Keratinocyte (primary cell): Measurements from ENCODE around the gene NT5DC3.

Source experiments
- EZH2 ChIP-seq: IDR thresholded peaks from one replicate; pipeline ENCODE4 v1.6.1; 2012; ENCODE audit warnings: inconsistent platforms, mild to moderate bottlenecking, low read length, moderate library complexity
- TF ChIP-seq, protein P1 (sequence below), 3 experiments: IDR thresholded peaks in 1 of 3; conservative IDR thresholded peaks in 1 of 3; optimal IDR thresholded peaks in 1 of 3; 2 replicates in 2 of 3; 3 replicates in 1 of 3; pipeline versions ENCODE3 to v1.5.1; 2011; ENCODE audit warnings: low read length in 3 of 3, mild to moderate bottlenecking in 3 of 3, moderate library complexity in 2 of 3, control low read depth in 1 of 3, inconsistent platforms in 1 of 3; ENCODE audit not compliant: insufficient read depth in 2 of 3; ENCODE audit errors: extremely low read depth in 1 of 3

GRCh38 chr12:103802586-103802886 is 38.5 kb downstream of the NT5DC3 start:
- TF ChIP-seq, protein P1, sequence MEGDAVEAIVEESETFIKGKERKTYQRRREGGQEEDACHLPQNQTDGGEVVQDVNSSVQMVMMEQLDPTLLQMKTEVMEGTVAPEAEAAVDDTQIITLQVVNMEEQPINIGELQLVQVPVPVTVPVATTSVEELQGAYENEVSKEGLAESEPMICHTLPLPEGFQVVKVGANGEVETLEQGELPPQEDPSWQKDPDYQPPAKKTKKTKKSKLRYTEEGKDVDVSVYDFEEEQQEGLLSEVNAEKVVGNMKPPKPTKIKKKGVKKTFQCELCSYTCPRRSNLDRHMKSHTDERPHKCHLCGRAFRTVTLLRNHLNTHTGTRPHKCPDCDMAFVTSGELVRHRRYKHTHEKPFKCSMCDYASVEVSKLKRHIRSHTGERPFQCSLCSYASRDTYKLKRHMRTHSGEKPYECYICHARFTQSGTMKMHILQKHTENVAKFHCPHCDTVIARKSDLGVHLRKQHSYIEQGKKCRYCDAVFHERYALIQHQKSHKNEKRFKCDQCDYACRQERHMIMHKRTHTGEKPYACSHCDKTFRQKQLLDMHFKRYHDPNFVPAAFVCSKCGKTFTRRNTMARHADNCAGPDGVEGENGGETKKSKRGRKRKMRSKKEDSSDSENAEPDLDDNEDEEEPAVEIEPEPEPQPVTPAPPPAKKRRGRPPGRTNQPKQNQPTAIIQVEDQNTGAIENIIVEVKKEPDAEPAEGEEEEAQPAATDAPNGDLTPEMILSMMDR (optimal IDR thresholded peaks at IDR 0.05 in 1 of 3, IDR thresholded peaks at IDR 0.05 in 1 of 3, conservative IDR thresholded peaks at IDR 0.05 in 1 of 3; ENCODE audit: extremely low read depth in 1 of 3, insufficient read depth in 2 of 3, low read length in 3 of 3) = no peak
- TF ChIP-seq EZH2 = no peak
